Stimulated activated CD4-positive, alpha-beta T cell treated with anti-CD3 and anti-CD28 coated beads, Interleukin-12 subunit alpha, Interleukin-12 subunit beta, amount 100 ng/mL, for 48 hours (primary cell): ENCODE results near the gene IGFLR1.

Source experiments
- DNase-seq, 3 donors: peaks; one replicate each; pipeline ENCODE4 v3.0.0-alpha.2; 2020; ENCODE audit warnings: low read depth in 2 of 3, low spot score in 1 of 3

Gene IGFLR1

GRCh38 chr19:35742121-35742724 lies at the start of gene IGFLR1:
Gene IGFLR1, minus strand, starts transcription at chr19:35742452. Its CDS starts 1,272 bp downstream, at chr19:35741180.
- peak; percentile 59 to 79 (median 65) for DNase-seq

- DNase-seq: no peak
Observed at GRCh38 chr19:35791814-35792279, 49.6 kb upstream of the IGFLR1 start.

GRCh38 chr19:35790981-35791813 lies 48.9 kb upstream of the IGFLR1 start:
- DNase-seq: no peak

GRCh38 chr19:35789978-35790944 lies 48.0 kb upstream of the IGFLR1 start:
- no peak for DNase-seq

- no peak for DNase-seq
Observed at GRCh38 chr19:35789195-35789977, 47.1 kb upstream of the IGFLR1 start.

- no peak for DNase-seq
Observed at GRCh38 chr19:35788205-35788960, 46.1 kb upstream of the IGFLR1 start.

GRCh38 chr19:35787227-35787799 lies 45.1 kb upstream of the IGFLR1 start:
- DNase-seq: no peak

GRCh38 chr19:35786299-35787160 lies 44.3 kb upstream of the IGFLR1 start:
- DNase-seq: no peak

GRCh38 chr19:35785339-35785627 lies 43.0 kb upstream of the IGFLR1 start:
- DNase-seq: no peak

GRCh38 chr19:35784503-35785338 lies 42.5 kb upstream of the IGFLR1 start:
- DNase-seq: no peak

- DNase-seq: no peak
Observed at GRCh38 chr19:35783469-35784434, 41.5 kb upstream of the IGFLR1 start.

GRCh38 chr19:35782589-35782988 lies 40.3 kb upstream of the IGFLR1 start:
- no peak for DNase-seq

GRCh38 chr19:35781650-35782049 lies 39.4 kb upstream of the IGFLR1 start:
- DNase-seq: no peak

- no peak for DNase-seq
Observed at GRCh38 chr19:35780717-35781116, 38.5 kb upstream of the IGFLR1 start.

- DNase-seq: no peak
Observed at GRCh38 chr19:35780058-35780457, 37.8 kb upstream of the IGFLR1 start.

GRCh38 chr19:35779033-35779432 lies 36.8 kb upstream of the IGFLR1 start:
- no peak for DNase-seq

- DNase-seq: no peak
Observed at GRCh38 chr19:35777961-35778360, 35.7 kb upstream of the IGFLR1 start.
